GM23338 (cell line): ENCODE data around the gene PTCH2. TPM values are rescaled to one million over a fixed set of nuclear protein-coding genes. Genes with fewer than 3 reads are reported as not detected.

Source experiments
- ATAC-seq: fragments of 200-7000 bp; cut with Tn5 transposase; 3 replicates; pipeline ENCODE4 v1.9.1; 2020
- DNase-seq: peaks from one replicate; pipeline ENCODE4 v3.0.0-alpha.2; 2015; ENCODE audit warnings: low spot score
- H2AFZ ChIP-seq: fragments of 200-600 bp; sonication (generic); 2 replicates; pipeline ENCODE4 v1.8.0; 2016; ENCODE audit warnings: antibody characterized with exemption, mild to moderate bottlenecking, moderate library complexity
- H3F3A ChIP-seq: fragments of 200-600 bp; sonication (generic); replicated peaks from 2 replicates; pipeline ENCODE4 v1.8.0; 2017; ENCODE audit warnings: antibody characterized with exemption, mixed run types, low read depth
- H3K27ac ChIP-seq: fragments of 200-600 bp; sonication (generic); 2 replicates; pipeline ENCODE4 v1.6.1; 2016; ENCODE audit warnings: low read depth
- H3K27me3 ChIP-seq: fragments of 200-600 bp; sonication (generic); 2 replicates; pipeline ENCODE4 v1.8.0; 2016; ENCODE audit warnings: mild to moderate bottlenecking, mixed run types, moderate library complexity; ENCODE audit not compliant: insufficient read depth
- H3K36me3 ChIP-seq: fragments of 200-600 bp; sonication (generic); 2 replicates; pipeline ENCODE4 v1.8.0; 2016; ENCODE audit warnings: mild to moderate bottlenecking; ENCODE audit not compliant: insufficient read depth
- H3K4me1 ChIP-seq: fragments of 200-600 bp; sonication (generic); 2 replicates; pipeline ENCODE4 v1.8.0; 2016; ENCODE audit warnings: mild to moderate bottlenecking, moderate library complexity; ENCODE audit not compliant: insufficient read depth
- H3K4me2 ChIP-seq: fragments of 200-600 bp; sonication (generic); 2 replicates; pipeline ENCODE4 v1.7.1; 2017; ENCODE audit warnings: mixed run types
- H3K4me3 ChIP-seq: fragments of 200-600 bp; sonication (generic); 2 replicates; pipeline ENCODE4 v1.6.1; 2016; ENCODE audit warnings: mixed run types
- H3K79me2 ChIP-seq: fragments of 200-600 bp; sonication (generic); replicated peaks from 2 replicates; pipeline ENCODE4 v1.8.0; 2017; ENCODE audit warnings: mild to moderate bottlenecking; ENCODE audit not compliant: insufficient read depth
- H3K9me2 ChIP-seq: fragments of 200-600 bp; sonication (generic); 2 replicates; pipeline ENCODE4 v1.8.0; 2017; ENCODE audit not compliant: insufficient read depth
- H4K20me1 ChIP-seq: fragments of 200-600 bp; sonication (generic); replicated peaks from 2 replicates; pipeline ENCODE4 v1.8.0; 2017; ENCODE audit warnings: mild to moderate bottlenecking; ENCODE audit not compliant: insufficient read depth
- H3K27ac Mint-ChIP-seq: 2 replicates; pipeline ENCODE4 v1.8.0; 2020; ENCODE audit warnings: inconsistent platforms, mild to moderate bottlenecking, moderate library complexity, mixed read lengths
- H3K27me3 Mint-ChIP-seq: 3 replicates; pipeline ENCODE4 v1.8.0; 2022; ENCODE audit warnings: low read depth, mild to moderate bottlenecking, moderate library complexity, mixed read lengths, inconsistent platforms; ENCODE audit not compliant: insufficient read depth, poor library complexity
- H3K36me3 Mint-ChIP-seq: 3 replicates; pipeline ENCODE4 v1.8.0; 2021; ENCODE audit warnings: low read depth, mild to moderate bottlenecking, inconsistent platforms, moderate library complexity, mixed read lengths
- H3K4me1 Mint-ChIP-seq: 3 replicates; pipeline ENCODE4 v1.8.0; 2020; ENCODE audit warnings: mild to moderate bottlenecking, inconsistent platforms, mixed read lengths
- H3K4me3 Mint-ChIP-seq: 3 replicates; pipeline ENCODE4 v1.8.0; 2021; ENCODE audit warnings: moderate library complexity, mild to moderate bottlenecking, inconsistent platforms, mixed read lengths
- H3K9me3 Mint-ChIP-seq: 3 replicates; pipeline ENCODE4 v1.8.0; 2020; ENCODE audit warnings: moderate library complexity, mild to moderate bottlenecking, inconsistent platforms, mixed read lengths
- CREB1 ChIP-seq: fragments of 250-450 bp; sonication (Bioruptor Pico); IDR thresholded peaks from 2 replicates; pipeline ENCODE4 v1.5.0; 2020; ENCODE audit warnings: low read depth, mild to moderate bottlenecking, moderate library complexity
- EZH2 ChIP-seq: fragments of 200-600 bp; sonication (generic); IDR thresholded peaks from one replicate; pipeline ENCODE4 v1.8.0; 2017; ENCODE audit warnings: antibody characterized with exemption, mild to moderate bottlenecking, low read depth; ENCODE audit not compliant: unreplicated experiment
- EZH2phosphoT487 ChIP-seq: fragments of 200-600 bp; sonication (generic); IDR thresholded peaks from one replicate; pipeline ENCODE4 v1.8.1; 2018; ENCODE audit warnings: antibody characterized with exemption; ENCODE audit not compliant: unreplicated experiment
- JUNB ChIP-seq: IDR thresholded peaks from one replicate; pipeline ENCODE4 v1.6.1; 2016; ENCODE audit warnings: antibody characterized with exemption; ENCODE audit not compliant: unreplicated experiment
- NANOG ChIP-seq: IDR thresholded peaks from 2 replicates; pipeline ENCODE4 v1.6.1; 2016; ENCODE audit warnings: antibody characterized with exemption, borderline replicate concordance
- POLR2AphosphoS5 ChIP-seq: IDR thresholded peaks from 2 replicates; pipeline ENCODE4 v1.6.1; 2016; ENCODE audit warnings: antibody characterized with exemption, low read depth
- STAT1 ChIP-seq: IDR thresholded peaks from one replicate; pipeline ENCODE4 v1.6.1; 2016; ENCODE audit warnings: antibody characterized with exemption; ENCODE audit not compliant: unreplicated experiment
- ZNF114 ChIP-seq: fragments of 250-450 bp; sonication (Bioruptor Pico); IDR thresholded peaks from 2 replicates; pipeline ENCODE4 v1.5.0; 2020; ENCODE audit warnings: mild to moderate bottlenecking, moderate library complexity
- ZNF331 ChIP-seq: fragments of 250-450 bp; sonication (Bioruptor Pico); IDR thresholded peaks from 2 replicates; pipeline ENCODE4 v1.5.0; 2020; ENCODE audit warnings: low read depth, mild to moderate bottlenecking, moderate library complexity
- polyA plus RNA-seq: library from polyadenylated mRNA; unstranded; fragments of >200 nt; fragmentation: Nextera tagmentation; extraction: Ambion mirVana; gene quantifications from 2 replicates; pipeline ENCODE4 v1.2.1, GENCODE V29; 2016
- total RNA-seq: library from RNA; depleted of rRNA; stranded (reverse); fragments of >200 nt; shearing (Covaris generic); gene quantifications from 2 replicates; pipeline ENCODE4 v1.2.3, GENCODE V29; 2014
- TF ChIP-seq, protein P1 (sequence below): IDR thresholded peaks from 2 replicates; pipeline ENCODE4 v1.6.1; 2016; ENCODE audit warnings: antibody characterized with exemption
- TF ChIP-seq, protein P2 (sequence below): IDR thresholded peaks from one replicate; pipeline ENCODE4 v1.6.1; 2018; ENCODE audit warnings: antibody characterized with exemption; ENCODE audit not compliant: unreplicated experiment
- TF ChIP-seq, protein P3 (sequence below), 2 experiments: fragments of 200-600 bp in 1 of 2; sonication (generic) in 1 of 2; conservative IDR thresholded peaks; 2 replicates each; pipeline versions ENCODE4 v1.5.1 to v1.6.1; 2016 to 2017; ENCODE audit warnings: antibody characterized with exemption in 2 of 2, low read depth in 2 of 2, mild to moderate bottlenecking in 2 of 2, moderate library complexity in 1 of 2
- TF ChIP-seq, protein P4 (sequence below): fragments of 250-450 bp; sonication (Bioruptor Pico); IDR thresholded peaks from 2 replicates; pipeline ENCODE4 v1.5.0; 2020; ENCODE audit warnings: mild to moderate bottlenecking, moderate library complexity

Gene PTCH2
- total and polyA plus RNA-seq, 2 experiments from 2014 or later, result 0.63 to 0.74 TPM

DNA sequence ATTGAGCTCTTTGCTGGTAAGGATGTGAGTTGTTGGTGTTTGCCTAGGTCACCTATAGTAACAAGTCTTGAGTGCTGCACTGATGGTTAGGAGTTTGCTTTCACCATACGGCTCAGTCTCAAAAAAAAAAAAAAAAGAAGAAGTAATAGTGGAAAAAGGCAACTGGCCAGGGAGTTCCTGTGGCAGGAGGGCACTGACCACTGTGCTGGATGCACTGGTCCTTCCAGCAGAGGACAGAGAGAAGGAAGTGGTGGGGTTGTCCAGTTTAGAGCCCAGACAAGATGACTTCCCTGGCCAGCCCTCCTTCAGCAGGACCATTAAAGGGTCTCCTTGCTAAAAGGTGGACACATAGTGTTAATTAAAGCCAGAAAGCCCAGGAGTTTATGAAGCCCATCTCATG is 11.9 kb upstream of the PTCH2 start:
- TF ChIP-seq POLR2AphosphoS5 (no peak), ZNF114 (CRISPR knock-in tag) (no peak), EZH2phosphoT487 (no peak), ZNF331 (CRISPR knock-in tag) (no peak), NANOG (no peak), JUNB (no peak), EZH2 (no peak), STAT1 (no peak), CREB1 (CRISPR knock-in tag) (no peak)
- TF ChIP-seq, protein P1, sequence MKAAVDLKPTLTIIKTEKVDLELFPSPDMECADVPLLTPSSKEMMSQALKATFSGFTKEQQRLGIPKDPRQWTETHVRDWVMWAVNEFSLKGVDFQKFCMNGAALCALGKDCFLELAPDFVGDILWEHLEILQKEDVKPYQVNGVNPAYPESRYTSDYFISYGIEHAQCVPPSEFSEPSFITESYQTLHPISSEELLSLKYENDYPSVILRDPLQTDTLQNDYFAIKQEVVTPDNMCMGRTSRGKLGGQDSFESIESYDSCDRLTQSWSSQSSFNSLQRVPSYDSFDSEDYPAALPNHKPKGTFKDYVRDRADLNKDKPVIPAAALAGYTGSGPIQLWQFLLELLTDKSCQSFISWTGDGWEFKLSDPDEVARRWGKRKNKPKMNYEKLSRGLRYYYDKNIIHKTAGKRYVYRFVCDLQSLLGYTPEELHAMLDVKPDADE, result no peak
- TF ChIP-seq, protein P2, sequence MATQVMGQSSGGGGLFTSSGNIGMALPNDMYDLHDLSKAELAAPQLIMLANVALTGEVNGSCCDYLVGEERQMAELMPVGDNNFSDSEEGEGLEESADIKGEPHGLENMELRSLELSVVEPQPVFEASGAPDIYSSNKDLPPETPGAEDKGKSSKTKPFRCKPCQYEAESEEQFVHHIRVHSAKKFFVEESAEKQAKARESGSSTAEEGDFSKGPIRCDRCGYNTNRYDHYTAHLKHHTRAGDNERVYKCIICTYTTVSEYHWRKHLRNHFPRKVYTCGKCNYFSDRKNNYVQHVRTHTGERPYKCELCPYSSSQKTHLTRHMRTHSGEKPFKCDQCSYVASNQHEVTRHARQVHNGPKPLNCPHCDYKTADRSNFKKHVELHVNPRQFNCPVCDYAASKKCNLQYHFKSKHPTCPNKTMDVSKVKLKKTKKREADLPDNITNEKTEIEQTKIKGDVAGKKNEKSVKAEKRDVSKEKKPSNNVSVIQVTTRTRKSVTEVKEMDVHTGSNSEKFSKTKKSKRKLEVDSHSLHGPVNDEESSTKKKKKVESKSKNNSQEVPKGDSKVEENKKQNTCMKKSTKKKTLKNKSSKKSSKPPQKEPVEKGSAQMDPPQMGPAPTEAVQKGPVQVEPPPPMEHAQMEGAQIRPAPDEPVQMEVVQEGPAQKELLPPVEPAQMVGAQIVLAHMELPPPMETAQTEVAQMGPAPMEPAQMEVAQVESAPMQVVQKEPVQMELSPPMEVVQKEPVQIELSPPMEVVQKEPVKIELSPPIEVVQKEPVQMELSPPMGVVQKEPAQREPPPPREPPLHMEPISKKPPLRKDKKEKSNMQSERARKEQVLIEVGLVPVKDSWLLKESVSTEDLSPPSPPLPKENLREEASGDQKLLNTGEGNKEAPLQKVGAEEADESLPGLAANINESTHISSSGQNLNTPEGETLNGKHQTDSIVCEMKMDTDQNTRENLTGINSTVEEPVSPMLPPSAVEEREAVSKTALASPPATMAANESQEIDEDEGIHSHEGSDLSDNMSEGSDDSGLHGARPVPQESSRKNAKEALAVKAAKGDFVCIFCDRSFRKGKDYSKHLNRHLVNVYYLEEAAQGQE, result no peak
- TF ChIP-seq, protein P3, sequence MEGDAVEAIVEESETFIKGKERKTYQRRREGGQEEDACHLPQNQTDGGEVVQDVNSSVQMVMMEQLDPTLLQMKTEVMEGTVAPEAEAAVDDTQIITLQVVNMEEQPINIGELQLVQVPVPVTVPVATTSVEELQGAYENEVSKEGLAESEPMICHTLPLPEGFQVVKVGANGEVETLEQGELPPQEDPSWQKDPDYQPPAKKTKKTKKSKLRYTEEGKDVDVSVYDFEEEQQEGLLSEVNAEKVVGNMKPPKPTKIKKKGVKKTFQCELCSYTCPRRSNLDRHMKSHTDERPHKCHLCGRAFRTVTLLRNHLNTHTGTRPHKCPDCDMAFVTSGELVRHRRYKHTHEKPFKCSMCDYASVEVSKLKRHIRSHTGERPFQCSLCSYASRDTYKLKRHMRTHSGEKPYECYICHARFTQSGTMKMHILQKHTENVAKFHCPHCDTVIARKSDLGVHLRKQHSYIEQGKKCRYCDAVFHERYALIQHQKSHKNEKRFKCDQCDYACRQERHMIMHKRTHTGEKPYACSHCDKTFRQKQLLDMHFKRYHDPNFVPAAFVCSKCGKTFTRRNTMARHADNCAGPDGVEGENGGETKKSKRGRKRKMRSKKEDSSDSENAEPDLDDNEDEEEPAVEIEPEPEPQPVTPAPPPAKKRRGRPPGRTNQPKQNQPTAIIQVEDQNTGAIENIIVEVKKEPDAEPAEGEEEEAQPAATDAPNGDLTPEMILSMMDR (conservative IDR thresholded peaks at IDR 0.05; ENCODE audit: low read depth in 2 of 2), result no peak
- TF ChIP-seq, protein P4, sequence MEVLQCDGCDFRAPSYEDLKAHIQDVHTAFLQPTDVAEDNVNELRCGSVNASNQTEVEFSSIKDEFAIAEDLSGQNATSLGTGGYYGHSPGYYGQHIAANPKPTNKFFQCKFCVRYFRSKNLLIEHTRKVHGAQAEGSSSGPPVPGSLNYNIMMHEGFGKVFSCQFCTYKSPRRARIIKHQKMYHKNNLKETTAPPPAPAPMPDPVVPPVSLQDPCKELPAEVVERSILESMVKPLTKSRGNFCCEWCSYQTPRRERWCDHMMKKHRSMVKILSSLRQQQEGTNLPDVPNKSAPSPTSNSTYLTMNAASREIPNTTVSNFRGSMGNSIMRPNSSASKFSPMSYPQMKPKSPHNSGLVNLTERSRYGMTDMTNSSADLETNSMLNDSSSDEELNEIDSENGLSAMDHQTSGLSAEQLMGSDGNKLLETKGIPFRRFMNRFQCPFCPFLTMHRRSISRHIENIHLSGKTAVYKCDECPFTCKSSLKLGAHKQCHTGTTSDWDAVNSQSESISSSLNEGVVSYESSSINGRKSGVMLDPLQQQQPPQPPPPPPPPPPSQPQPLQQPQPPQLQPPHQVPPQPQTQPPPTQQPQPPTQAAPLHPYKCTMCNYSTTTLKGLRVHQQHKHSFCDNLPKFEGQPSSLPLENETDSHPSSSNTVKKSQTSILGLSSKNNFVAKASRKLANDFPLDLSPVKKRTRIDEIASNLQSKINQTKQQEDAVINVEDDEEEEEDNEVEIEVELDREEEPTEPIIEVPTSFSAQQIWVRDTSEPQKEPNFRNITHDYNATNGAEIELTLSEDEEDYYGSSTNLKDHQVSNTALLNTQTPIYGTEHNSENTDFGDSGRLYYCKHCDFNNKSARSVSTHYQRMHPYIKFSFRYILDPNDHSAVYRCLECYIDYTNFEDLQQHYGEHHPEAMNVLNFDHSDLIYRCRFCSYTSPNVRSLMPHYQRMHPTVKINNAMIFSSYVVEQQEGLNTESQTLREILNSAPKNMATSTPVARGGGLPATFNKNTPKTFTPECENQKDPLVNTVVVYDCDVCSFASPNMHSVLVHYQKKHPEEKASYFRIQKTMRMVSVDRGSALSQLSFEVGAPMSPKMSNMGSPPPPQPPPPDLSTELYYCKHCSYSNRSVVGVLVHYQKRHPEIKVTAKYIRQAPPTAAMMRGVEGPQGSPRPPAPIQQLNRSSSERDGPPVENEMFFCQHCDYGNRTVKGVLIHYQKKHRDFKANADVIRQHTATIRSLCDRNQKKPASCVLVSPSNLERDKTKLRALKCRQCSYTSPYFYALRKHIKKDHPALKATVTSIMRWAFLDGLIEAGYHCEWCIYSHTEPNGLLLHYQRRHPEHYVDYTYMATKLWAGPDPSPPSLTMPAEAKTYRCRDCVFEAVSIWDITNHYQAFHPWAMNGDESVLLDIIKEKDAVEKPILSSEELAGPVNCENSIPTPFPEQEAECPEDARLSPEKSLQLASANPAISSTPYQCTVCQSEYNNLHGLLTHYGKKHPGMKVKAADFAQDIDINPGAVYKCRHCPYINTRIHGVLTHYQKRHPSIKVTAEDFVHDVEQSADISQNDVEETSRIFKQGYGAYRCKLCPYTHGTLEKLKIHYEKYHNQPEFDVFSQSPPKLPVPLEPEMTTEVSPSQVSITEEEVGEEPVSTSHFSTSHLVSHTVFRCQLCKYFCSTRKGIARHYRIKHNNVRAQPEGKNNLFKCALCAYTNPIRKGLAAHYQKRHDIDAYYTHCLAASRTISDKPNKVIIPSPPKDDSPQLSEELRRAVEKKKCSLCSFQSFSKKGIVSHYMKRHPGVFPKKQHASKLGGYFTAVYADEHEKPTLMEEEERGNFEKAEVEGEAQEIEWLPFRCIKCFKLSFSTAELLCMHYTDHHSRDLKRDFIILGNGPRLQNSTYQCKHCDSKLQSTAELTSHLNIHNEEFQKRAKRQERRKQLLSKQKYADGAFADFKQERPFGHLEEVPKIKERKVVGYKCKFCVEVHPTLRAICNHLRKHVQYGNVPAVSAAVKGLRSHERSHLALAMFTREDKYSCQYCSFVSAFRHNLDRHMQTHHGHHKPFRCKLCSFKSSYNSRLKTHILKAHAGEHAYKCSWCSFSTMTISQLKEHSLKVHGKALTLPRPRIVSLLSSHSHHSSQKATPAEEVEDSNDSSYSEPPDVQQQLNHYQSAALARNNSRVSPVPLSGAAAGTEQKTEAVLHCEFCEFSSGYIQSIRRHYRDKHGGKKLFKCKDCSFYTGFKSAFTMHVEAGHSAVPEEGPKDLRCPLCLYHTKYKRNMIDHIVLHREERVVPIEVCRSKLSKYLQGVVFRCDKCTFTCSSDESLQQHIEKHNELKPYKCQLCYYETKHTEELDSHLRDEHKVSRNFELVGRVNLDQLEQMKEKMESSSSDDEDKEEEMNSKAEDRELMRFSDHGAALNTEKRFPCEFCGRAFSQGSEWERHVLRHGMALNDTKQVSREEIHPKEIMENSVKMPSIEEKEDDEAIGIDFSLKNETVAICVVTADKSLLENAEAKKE (CRISPR knock-in tag), result no peak
- H3K4me2 ChIP-seq, result no peak overlapping the region

More for the DNA sequence above, 11.9 kb upstream of the PTCH2 start:
- no peak for ATAC-seq
- no peaks in the 10 kb centered on the region for H3K9me3 Mint-ChIP-seq
- H3K27me3 ChIP-seq, result no peaks in the 10 kb centered on the region
- H3K27ac Mint-ChIP-seq, result no peak overlapping the region
- no peaks in the 10 kb centered on the region for H4K20me1 ChIP-seq
- H3F3A ChIP-seq, result no peaks in the 10 kb centered on the region
- peaks cover 3% of the 10 kb centered on the region for H3K36me3 Mint-ChIP-seq
- no peaks in the 10 kb centered on the region for H3K36me3 ChIP-seq
- no peaks in the 10 kb centered on the region for H3K79me2 ChIP-seq
- no peak overlapping the region for H3K4me3 Mint-ChIP-seq
- no peak overlapping the region for H3K27ac ChIP-seq
- no peaks in the 10 kb centered on the region for H3K9me2 ChIP-seq
- no peak overlapping the region for H3K4me3 ChIP-seq
- no peaks in the 10 kb centered on the region for H3K4me1 Mint-ChIP-seq
- H3K4me1 ChIP-seq, result no peaks in the 10 kb centered on the region
- peaks cover 2% of the 10 kb centered on the region for H3K27me3 Mint-ChIP-seq
- DNase-seq, result no peak
- no peak overlapping the region for H2AFZ ChIP-seq
